Spinal cord (tissue), 10 donors: ENCODE results near the gene NFYC. TPM values are rescaled to one million over a fixed set of nuclear protein-coding genes. Genes with fewer than 3 reads are reported as not detected.

Experiments used
- DNase-seq, 6 donors: peaks; one replicate each; pipeline versions ENCODE4 v3.0.0 to v3.0.0-alpha.2; 2013 to 2015; ENCODE audit warnings: low spot score in 6 of 6, low read depth in 4 of 6
- H3K27ac ChIP-seq: one replicate; pipeline ENCODE4 v1.5.1; 2013; ENCODE audit warnings: low read depth, low read length, control low read depth
- H3K27me3 ChIP-seq: one replicate; pipeline ENCODE4 v1.6.1; 2013; ENCODE audit warnings: low read length; ENCODE audit not compliant: control insufficient read depth, insufficient read depth
- H3K36me3 ChIP-seq: one replicate; pipeline ENCODE4 v1.6.1; 2013; ENCODE audit warnings: low read length; ENCODE audit not compliant: control insufficient read depth, insufficient read depth
- H3K4me1 ChIP-seq: one replicate; pipeline ENCODE4 v1.6.1; 2013; ENCODE audit warnings: low read length; ENCODE audit not compliant: control insufficient read depth, insufficient read depth
- H3K4me3 ChIP-seq: one replicate; pipeline ENCODE4 v1.5.1; 2013; ENCODE audit warnings: low read depth, low read length, control low read depth
- H3K9me3 ChIP-seq: one replicate; pipeline ENCODE4 v1.6.1; 2013; ENCODE audit warnings: low read length; ENCODE audit not compliant: control insufficient read depth, insufficient read depth
- WGBS: methylation state at CpG from one replicate; pipeline ENCODE4 v1.1.5; 2013; ENCODE audit warnings: missing lambda C conversion rate; ENCODE audit not compliant: insufficient coverage; 5-methylcytosine and 5-hydroxymethylcytosine counted together
- polyA plus RNA-seq, 2 donors: library from polyadenylated mRNA; unstranded; fragments of 120-200 nt; gene quantifications; one replicate each; pipeline ENCODE4 v1.2.1, GENCODE V29; 2013; ENCODE audit not compliant: insufficient read length in 2 of 2
- total RNA-seq, 2 donors: library from RNA; depleted of rRNA in 1 of 2; stranded (reverse); fragments of 120-200 nt in 1 of 2; fragments of >200 nt in 1 of 2; gene quantifications; one replicate each; pipeline versions ENCODE4 v1.2.3 to v1.2.4, GENCODE V29; 2013 to 2014
- donor health status: healthy.

The NFYC gene
- total and polyA plus RNA-seq, 4 donors = 36.4 to 82.8 (median 59.0) TPM

GRCh38 chr1:40762144-40762923 lies 70.8 kb downstream of the NFYC start:
- Histone ChIP-seq H3K36me3 (peaks cover 48% of the 10 kb centered on the region), H3K9me3 (no peaks in the 10 kb centered on the region), H3K4me3 (no peak overlapping the region), H3K27ac (no peak overlapping the region), H3K27me3 (no peaks in the 10 kb centered on the region), H3K4me1 (no peaks in the 10 kb centered on the region)
- no peak for DNase-seq
- WGBS = 95% methylated on average over 5 of the region's 7 CpGs

GRCh38 chr1:40763742-40764532 lies 72.4 kb downstream of the NFYC start:
- 100% methylated on average over 3 of the region's 9 CpGs for WGBS
- Histone ChIP-seq H3K36me3 (peaks cover 48% of the 10 kb centered on the region), H3K4me1 (no peaks in the 10 kb centered on the region), H3K9me3 (no peaks in the 10 kb centered on the region), H3K27me3 (no peaks in the 10 kb centered on the region), H3K27ac (no peak overlapping the region), H3K4me3 (no peak overlapping the region)
- DNase-seq = no peak

- no peak overlapping the region for H3K27ac ChIP-seq
- no peak overlapping the region for H3K4me3 ChIP-seq
- H3K27me3 ChIP-seq = no peaks in the 10 kb centered on the region
- H3K9me3 ChIP-seq = no peaks in the 10 kb centered on the region
- peaks cover 45% of the 10 kb centered on the region for H3K36me3 ChIP-seq
- H3K4me1 ChIP-seq = no peaks in the 10 kb centered on the region
- no peak for DNase-seq
- WGBS = 31% methylated on average over 2 of the region's 2 CpGs
These were observed 73.5 kb downstream of the NFYC start for GRCh38 chr1:40764981-40765380.

- peak in 1 of 6 donors; percentile 72 for DNase-seq
- 100% methylated on average over 1 of the region's 2 CpGs for WGBS
- Histone ChIP-seq H3K4me1 (no peaks in the 10 kb centered on the region), H3K27me3 (no peaks in the 10 kb centered on the region), H3K4me3 (no peak overlapping the region), H3K9me3 (no peaks in the 10 kb centered on the region), H3K36me3 (peaks cover 45% of the 10 kb centered on the region), H3K27ac (no peak overlapping the region)
These were observed 74.5 kb downstream of the NFYC start for GRCh38 chr1:40766017-40766416.

GRCh38 chr1:40766560-40766959 lies 75.1 kb downstream of the NFYC start:
- Histone ChIP-seq H3K4me1 (no peaks in the 10 kb centered on the region), H3K9me3 (no peaks in the 10 kb centered on the region), H3K36me3 (peaks cover 45% of the 10 kb centered on the region), H3K27ac (no peak overlapping the region), H3K27me3 (no peaks in the 10 kb centered on the region), H3K4me3 (no peak overlapping the region)
- WGBS = 94% methylated on average over 3 of the region's 4 CpGs
- DNase-seq = no peak

GRCh38 chr1:40768146-40768990 lies 76.9 kb downstream of the NFYC start:
- Histone ChIP-seq H3K27me3 (no peaks in the 10 kb centered on the region), H3K4me3 (no peak overlapping the region), H3K9me3 (no peaks in the 10 kb centered on the region), H3K4me1 (no peaks in the 10 kb centered on the region), H3K27ac (no peak overlapping the region), H3K36me3 (peaks cover 46% of the 10 kb centered on the region)
- 60% methylated on average over 4 of the region's 7 CpGs for WGBS
- no peak for DNase-seq

- 68% methylated on average over 3 of the region's 4 CpGs for WGBS
- Histone ChIP-seq H3K4me1 (no peaks in the 10 kb centered on the region), H3K36me3 (peaks cover 46% of the 10 kb centered on the region), H3K4me3 (no peak overlapping the region), H3K27ac (no peak overlapping the region), H3K9me3 (no peaks in the 10 kb centered on the region), H3K27me3 (no peaks in the 10 kb centered on the region)
- peak in 2 of 6 donors; percentile 39 to 51 for DNase-seq
These were observed 78.3 kb downstream of the NFYC start for GRCh38 chr1:40769815-40770214.

GRCh38 chr1:40770296-40771070 lies 79.0 kb downstream of the NFYC start:
- Histone ChIP-seq H3K4me1 (no peaks in the 10 kb centered on the region), H3K9me3 (no peaks in the 10 kb centered on the region), H3K27ac (no peak overlapping the region), H3K4me3 (no peak overlapping the region), H3K27me3 (no peaks in the 10 kb centered on the region), H3K36me3 (peaks cover 48% of the 10 kb centered on the region)
- WGBS = 91% methylated on average over 10 of the region's 18 CpGs
- no peak for DNase-seq
